Activated T-cell treated with anti-CD3 and anti-CD28 coated beads for 24 hours (primary cell): ENCODE results near the gene PTAFR.

Source experiments
- DNase-seq: peaks from one replicate; pipeline ENCODE4 v3.0.0-alpha.2; 2020; ENCODE audit warnings: low read depth

The PTAFR gene

GRCh38 chr1:28175955-28176485 lies 470 bp downstream of the PTAFR start:
- no peak for DNase-seq

DNA sequence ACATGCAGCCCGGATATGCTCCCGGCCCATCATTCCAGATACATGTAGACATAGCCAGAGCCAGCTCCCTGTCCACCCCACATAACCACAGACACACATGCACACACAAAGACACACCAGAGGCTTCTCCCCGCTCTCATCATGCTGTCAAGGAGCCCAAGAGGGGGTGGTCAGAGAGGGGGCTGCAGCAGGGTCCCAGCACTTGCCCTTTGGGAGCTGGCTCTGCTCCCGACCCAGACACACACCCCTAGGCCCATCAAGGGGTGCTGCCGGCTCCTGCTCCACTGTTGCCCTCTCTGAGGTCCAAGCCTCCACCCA lies 2.6 kb downstream of the PTAFR start:
- DNase-seq, result no peak

- DNase-seq, result no peak
Observed at GRCh38 chr1:28173151-28173979, 3.1 kb downstream of the PTAFR start.

- peak; percentile 23 for DNase-seq
Observed at GRCh38 chr1:28172713-28173150, 3.8 kb downstream of the PTAFR start.

- DNase-seq, result no peak
Observed at GRCh38 chr1:28171246-28171645, 5.2 kb downstream of the PTAFR start.

DNA sequence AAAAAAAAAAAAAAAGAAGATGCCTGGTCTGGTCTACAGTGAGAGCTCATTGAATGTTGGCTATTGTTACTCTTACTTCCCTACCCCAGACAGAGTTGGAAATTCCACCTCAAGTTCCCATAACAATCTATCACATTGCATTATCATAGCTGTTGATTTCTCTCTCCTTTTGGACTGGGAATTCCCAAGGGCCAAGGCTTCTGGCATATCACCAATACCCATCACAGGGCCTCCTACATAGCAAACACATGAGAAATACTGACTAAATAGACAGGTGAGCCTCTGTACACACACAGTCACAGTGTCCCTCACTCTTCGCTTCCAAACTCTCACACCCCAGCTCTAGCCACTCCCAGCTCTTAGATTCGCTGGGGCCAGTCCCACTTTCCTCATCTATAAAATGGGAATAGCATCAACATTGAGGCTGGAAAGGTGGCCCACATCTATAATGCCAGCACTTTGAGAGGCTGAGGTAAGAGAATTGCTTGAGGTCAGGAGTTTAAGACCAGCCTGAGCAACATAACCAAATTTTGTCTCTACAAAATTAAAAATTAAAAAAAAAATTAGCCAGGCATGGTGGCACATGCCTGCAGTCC lies 6.4 kb downstream of the PTAFR start:
- no peak for DNase-seq

DNA sequence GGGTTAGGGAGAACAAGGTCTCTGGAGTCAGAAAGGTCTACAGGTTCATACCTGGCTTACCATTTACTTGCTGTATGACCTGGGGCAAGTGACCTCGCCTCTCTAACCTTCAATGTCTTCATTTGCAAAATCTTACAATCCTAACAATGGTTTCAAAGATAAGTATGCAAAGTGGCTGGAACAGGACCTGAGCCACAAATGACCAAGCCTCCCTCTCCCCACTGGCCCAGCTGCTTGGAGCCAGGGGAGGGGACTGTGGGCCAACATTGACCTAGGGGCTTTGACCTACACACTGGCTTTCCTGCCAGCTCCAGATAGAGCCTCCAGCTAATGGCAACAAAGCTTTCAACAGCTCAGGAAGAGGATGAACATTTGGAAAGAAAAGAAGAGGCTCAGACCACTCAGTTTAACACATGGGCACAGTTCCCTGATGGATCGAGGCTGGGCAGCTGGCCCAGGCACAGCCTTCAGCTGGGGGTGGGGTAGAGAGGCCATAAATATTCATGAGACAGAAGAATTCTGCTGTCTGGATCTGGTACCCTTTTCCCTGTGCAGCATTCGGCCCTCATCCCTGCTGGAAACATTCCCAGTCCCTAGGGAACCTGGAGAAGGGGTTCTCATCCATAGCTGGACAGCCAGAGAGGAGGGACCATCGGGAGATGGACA lies 12.9 kb downstream of the PTAFR start:
- DNase-seq, result no peak

- no peak for DNase-seq
Observed at GRCh38 chr1:28162151-28162550, 14.3 kb downstream of the PTAFR start.

GRCh38 chr1:28161751-28162150 lies 14.7 kb downstream of the PTAFR start:
- DNase-seq, result no peak

DNA sequence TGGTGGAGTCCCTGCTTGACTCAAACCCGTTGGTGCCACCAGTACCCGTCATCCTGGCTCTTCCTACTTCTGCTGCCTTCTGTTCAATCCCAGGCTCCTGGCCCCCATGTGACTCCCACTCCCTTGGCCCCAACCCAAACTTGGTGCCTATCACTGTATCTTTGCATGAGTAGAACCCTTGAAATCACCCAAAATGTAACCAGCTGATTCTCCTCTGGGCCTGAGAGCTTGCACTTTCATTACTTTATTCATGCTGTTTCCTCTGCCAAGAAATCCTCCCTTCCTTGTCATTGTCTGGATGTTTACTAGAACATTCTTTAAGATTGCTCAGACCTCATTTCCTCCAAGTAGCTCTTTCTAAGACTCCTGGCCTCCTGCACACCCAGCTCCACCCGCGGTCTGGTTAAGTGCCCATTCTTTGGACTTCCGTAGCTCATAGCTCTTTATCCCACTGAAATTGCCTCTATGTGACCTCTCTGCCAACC lies 15.7 kb downstream of the PTAFR start:
- DNase-seq, result no peak

DNA sequence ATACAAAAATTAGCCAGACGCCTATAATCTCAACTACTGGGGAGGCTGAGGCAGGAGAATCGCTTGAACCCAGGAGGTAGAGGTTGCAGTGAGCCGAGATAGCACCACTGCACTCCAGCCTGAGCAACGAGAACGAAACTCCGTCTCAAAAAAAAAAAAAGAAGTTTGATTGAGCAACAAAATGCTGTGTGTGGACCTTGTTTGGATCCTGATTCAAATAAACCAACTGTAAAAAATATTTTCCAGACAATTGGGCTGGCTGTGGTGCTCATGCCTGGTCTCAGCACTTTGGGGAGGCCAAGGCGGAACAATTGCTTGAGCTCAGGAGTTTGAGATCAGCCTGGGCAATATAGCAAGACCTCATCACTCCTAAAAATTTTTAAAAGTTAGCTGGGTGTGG lies 16.8 kb downstream of the PTAFR start:
- DNase-seq, result no peak

DNA sequence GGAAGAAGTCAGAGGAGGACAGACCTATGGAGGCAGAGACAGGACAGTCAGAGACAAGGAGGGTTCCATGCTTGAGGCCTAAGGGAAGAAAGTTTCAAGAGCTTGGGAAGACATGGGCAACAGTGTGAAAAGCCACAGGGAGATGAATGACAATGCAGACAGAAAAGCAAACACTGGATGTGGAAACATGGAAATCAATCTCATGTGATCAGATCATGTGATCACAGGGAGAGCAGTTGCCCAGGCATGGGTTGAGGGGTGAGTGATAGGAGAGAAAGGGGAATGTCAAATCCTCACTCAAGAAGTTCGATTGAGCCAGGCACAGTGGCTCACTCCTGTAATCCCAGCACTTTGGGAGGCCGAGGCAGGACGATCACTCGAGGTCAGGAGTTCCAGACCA lies 17.2 kb downstream of the PTAFR start:
- no peak for DNase-seq

GRCh38 chr1:28157894-28158293 lies 18.6 kb downstream of the PTAFR start:
- no peak for DNase-seq

- DNase-seq, result no peak
Observed at GRCh38 chr1:28156821-28157220, 19.7 kb downstream of the PTAFR start.

DNA sequence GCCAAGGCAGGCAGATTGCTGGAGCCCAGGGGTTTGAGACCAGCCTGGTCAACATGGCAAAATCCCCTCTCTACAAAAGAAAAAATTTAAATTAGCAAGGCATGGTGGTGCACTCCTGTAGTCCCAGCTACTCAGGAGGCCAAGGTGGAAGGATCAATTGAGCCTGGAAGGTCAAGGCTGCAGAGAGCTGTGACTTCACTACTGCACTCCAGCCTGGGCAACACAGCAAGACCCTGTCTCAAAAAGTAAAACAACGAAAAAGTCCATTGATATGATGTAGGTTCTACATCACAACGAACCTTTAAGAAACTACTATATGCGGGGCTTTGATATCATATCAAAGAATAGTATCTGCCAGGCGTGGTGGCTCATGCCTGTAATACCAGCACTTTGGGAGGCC lies 20.9 kb downstream of the PTAFR start:
- no peak for DNase-seq

DNA sequence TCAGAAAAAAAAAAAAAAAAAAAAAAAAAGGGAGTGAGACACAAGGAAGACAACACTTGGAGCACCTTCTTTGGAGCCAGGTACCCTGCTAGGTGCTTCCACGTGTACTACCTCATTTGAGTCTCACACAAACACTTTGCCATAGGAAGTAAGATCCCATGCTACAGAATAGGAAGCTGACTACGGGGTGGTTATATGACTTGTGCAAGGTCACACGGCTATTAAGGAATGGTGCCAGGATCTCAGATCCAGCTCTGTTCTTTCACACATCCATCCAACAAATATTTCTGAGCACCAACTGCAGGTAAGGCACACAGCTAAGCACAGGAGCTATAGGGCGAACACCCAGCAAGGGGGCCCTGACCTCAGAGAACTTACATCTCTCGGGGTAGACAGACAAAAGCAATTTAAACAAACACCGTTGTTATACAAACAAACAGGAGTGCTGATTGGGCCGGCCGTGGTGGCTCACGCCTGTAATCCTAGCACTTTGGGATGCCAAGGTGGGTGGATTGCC lies 22.4 kb downstream of the PTAFR start:
- no peak for DNase-seq

GRCh38 chr1:28150125-28150780 lies 26.2 kb downstream of the PTAFR start:
- no peak for DNase-seq

GRCh38 chr1:28148880-28149195 lies 27.7 kb downstream of the PTAFR start:
- DNase-seq, result no peak

DNA sequence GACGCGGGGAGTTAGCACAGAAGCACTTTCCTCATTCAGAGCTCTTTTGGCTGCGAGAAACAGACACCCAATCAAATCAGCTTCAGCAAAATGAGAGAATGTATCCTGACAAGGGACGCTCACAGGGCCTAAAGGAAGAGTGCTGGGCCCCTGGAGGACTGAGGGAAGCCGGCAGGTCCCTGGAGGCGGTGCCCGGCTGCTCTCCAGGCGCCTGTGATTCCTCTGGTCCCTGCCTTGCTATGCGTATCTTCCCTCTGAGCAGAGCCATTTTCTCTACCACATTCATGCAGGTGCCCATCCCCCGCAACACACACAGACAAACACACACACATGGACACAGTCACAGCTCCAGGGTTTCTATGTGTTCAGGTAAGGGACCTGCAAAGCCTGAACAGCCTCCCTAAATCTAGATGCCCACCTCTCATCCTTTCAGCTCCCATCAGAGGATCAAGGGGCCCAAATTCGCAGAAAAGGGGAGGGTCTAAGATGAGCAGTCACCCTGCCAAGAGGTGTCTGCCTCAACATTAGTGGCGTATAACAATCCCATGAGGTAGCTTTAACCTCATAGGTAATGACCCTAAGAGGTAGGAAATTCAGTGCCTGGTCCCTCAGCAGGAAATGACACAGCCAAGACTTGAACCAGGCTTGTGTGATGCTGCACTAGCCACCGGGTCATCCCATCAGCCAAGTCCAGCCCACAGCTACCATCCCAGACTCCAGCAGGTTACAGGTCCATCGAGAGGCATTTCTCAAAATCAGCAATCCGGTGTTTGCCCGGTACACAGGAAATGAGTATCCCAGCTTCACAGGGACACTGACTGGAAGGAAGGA lies 29.0 kb downstream of the PTAFR start:
- DNase-seq, result no peak

DNA sequence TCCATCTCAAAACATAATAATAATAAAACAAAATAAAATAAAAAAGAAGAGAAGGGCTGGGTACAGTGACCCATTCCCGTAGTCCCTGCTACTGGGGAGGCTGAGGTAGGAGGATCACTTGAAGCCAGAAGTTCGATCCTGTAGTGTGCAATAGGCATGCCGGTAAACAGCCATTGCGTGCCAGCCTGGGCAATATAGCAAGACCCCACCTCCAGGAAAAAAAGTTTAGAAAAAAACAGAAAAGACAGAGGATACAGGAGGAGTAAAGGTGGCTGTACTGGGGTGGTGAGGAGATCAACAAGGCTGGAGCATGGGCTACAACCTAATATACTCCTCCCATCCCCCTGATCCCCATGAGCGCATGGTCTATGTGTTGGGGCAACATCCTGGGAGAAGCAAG lies 30.8 kb downstream of the PTAFR start:
- DNase-seq, result no peak
